ENCODE measurements around the gene OSBPL1A.

The OSBPL1A gene

DNA sequence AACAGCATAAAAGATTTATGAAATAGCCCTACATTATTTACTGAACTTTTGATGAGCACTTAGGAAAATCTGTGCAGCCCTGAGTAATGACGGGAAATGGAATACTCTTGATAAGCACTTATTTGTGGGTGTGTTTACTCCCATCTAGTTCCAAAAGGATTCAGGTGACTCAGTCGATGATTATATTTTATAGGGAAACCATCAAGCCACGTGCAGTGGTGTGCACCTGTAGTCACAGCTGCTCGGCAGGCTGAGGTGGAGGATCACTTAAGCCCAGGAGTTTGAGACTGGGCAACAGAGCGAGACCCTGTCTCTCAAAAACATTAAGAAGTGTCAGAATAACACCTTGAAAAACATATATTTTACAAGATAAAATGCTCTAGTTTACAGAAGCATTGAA is 166.9 kb downstream of the OSBPL1A start:
- Mint-ChIP-seq H3K27ac (no peak overlapping the region), H3K36me3 (peaks cover 0 to 8% of the 10 kb centered on the region in 2 donors), H3K27me3 (peaks cover 0 to 4% of the 10 kb centered on the region in 2 donors), H3K4me1 (no peaks in the 10 kb centered on the region), H3K9me3 (no peaks in the 10 kb centered on the region), H3K4me3 (no peak overlapping the region)
- DNase-seq (no peak), ATAC-seq (replicated peaks) (no peak)

DNA sequence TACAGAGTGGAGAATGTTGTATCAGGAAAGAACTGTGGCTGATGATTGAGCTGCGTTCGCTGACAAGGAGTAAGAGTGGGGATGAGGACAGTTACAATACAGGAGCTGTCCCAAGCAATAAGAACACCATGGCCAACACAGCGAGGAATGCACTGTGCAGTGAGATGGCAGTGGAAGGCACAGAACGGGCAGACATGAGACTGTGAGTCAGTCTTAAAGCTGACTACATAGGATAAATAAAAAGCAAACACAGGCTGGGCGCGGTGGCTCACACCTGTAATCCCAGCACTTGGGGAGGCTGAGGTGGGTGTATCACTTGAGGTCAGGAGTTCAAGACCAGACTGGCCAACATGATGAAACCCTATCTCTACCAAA is 169.0 kb downstream of the OSBPL1A start:
- Mint-ChIP-seq H3K4me1 (no peaks in the 10 kb centered on the region), H3K27me3 (peaks cover 0 to 4% of the 10 kb centered on the region in 2 donors), H3K36me3 (peaks cover 0 to 4% of the 10 kb centered on the region in 2 donors), H3K4me3 (no peak overlapping the region), H3K9me3 (no peaks in the 10 kb centered on the region), H3K27ac (no peak overlapping the region)
- ATAC-seq (replicated peaks) (no peak), DNase-seq (no peak)

DNA sequence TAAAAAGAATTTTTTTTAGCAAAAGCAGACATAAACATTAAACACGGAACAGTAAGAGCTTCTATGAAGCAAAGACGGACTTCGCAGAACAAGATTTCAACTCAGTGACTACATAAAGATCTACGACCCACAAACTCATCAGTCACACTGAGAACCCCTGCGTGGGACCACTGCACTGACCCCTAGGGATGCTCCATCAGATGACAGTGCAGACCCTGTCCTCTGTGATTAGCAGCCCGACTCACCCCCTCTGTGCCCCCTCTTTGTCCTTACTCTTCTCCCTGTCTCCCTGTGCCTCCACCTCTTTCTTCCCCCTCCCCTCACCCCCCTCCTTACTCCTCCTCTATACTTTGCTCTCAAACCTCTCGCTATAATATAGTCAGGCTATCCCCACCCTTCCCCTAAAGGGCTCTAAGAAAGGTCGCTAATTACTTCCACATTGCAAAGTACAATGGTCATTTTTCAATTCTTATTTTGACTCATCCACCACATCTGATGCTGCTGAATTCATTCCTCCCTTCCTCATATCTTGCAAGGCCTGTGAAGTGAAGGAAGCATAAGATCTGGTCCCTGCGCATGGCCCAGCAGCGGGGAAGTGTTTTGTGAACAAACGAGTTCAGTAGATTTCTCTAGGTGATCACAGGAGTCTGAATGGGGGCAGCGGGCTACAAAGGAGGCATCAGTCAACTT is 169.5 kb downstream of the OSBPL1A start:
- DNase-seq (no peak), ATAC-seq (replicated peaks) (peak in 1 of 2 donors; percentile 27)
- Mint-ChIP-seq H3K9me3 (no peaks in the 10 kb centered on the region), H3K4me1 (no peaks in the 10 kb centered on the region), H3K27ac (no peak overlapping the region), H3K4me3 (no peak overlapping the region), H3K36me3 (peaks cover 0 to 4% of the 10 kb centered on the region in 2 donors), H3K27me3 (peaks cover 0 to 4% of the 10 kb centered on the region in 2 donors)

DNA sequence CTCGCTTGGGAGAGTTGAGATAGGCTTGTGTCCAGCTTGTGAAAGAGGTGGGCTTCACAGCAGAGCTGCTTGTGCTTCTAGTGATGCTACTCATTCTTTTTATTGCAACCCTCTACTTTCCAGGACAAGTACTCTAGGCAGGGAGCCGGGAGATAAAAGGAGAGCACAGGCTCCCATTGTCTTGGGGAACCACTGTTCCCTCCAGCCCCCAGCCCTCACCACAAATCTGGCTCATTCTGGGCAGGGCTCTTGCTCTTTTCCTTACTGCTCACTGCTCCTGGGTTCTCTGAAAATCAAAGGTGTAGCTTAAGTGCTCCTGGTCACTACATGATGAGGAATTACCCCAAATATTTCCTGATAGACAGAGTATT is 177.3 kb downstream of the OSBPL1A start:
- no peaks in the 10 kb centered on the region for H3K27me3 Mint-ChIP-seq
- H3K36me3 Mint-ChIP-seq, result no peaks in the 10 kb centered on the region
- no peak for ATAC-seq (replicated peaks)
- no peaks in the 10 kb centered on the region for H3K4me1 Mint-ChIP-seq
- no peak for DNase-seq
- no peak overlapping the region for H3K27ac Mint-ChIP-seq
- no peak overlapping the region for H3K4me3 Mint-ChIP-seq
- no peaks in the 10 kb centered on the region for H3K9me3 Mint-ChIP-seq

DNA sequence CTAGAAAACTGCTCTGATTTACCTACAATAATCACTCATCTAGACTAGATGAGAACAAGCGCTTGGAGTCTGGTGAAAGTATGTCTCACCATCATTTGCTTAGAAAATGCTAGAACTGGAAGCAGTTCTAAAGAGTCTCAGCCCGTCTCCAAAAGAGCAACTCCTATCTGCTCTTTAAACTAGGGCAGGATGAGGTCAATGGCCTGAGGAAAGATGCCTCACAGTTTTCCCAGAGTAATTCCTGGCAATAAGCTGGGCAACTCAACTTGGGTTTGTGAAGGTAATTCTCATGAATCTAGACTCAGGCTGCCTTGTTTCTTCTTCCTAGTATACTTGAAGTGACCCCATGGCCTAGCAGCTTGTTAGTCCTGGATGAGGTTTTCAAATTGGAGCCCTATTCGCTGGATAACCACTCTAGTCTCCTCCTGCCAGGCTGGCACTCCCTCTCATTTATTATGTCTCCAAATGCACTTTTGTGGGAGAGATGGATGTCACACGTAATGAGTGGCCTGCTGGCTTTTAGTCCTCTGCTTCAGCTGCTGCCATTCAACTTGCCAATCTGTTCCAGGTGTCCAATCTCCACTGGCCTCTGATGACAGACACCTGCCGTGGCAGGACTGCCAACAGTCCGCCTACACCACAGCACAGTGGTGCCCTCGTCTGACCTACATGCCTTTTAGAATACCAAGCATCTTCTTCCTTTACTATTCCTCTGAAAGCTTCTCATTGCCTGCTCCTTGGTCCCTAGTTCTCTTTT is 177.9 kb downstream of the OSBPL1A start:
- no peak for ATAC-seq (replicated peaks)
- Mint-ChIP-seq H3K27ac (no peak overlapping the region), H3K9me3 (no peaks in the 10 kb centered on the region), H3K36me3 (no peaks in the 10 kb centered on the region), H3K27me3 (no peaks in the 10 kb centered on the region), H3K4me1 (peaks cover 0 to 3% of the 10 kb centered on the region in 2 donors), H3K4me3 (no peak overlapping the region)
- no peak for DNase-seq

DNA sequence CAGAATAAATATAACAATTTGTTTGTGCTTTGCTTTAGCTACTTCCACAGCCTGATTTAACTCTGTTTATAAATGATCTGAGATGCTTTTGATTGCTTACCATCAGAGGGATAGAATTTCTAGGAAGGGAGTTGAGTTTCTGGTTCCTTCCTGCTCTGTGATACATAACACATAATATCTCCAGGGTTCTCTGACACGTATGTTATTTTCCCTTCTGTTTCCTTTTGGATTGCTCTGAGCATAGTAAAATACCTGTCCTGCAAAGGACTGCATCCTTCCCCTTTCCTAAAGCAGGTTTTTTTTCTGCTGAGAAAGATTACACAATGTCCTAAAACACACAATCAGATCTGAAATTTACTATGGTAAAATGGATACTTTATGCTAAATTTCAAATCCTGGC is 182.7 kb downstream of the OSBPL1A start:
- Mint-ChIP-seq H3K4me3 (no peak overlapping the region), H3K4me1 (peaks cover 0 to 3% of the 10 kb centered on the region in 2 donors), H3K27me3 (no peaks in the 10 kb centered on the region), H3K27ac (no peak overlapping the region), H3K36me3 (no peaks in the 10 kb centered on the region), H3K9me3 (no peaks in the 10 kb centered on the region)
- DNase-seq (no peak), ATAC-seq (replicated peaks) (no peak)

DNA sequence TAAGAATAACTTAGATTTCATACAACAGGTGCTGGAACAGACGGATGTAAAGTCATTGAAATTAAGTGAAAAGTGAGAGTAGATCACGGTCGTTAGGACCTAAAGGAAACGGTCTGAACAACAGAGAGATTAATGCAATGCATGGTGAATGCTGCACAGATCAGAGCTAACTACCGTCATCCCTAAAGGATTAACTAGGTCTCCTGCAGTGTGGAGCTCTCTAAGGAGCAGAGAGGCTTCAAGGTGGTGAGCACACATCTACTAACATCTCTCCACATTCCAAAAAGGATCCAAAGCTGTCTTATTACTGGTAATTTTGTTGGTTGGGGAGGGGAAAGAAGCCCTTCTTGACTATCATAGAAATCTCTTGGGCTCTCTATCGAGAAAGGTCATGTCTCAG is 183.5 kb downstream of the OSBPL1A start:
- ATAC-seq (replicated peaks) (no peak), DNase-seq (no peak)
- Mint-ChIP-seq H3K9me3 (no peaks in the 10 kb centered on the region), H3K27me3 (no peaks in the 10 kb centered on the region), H3K4me3 (no peak overlapping the region), H3K36me3 (no peaks in the 10 kb centered on the region), H3K4me1 (peaks cover 0 to 3% of the 10 kb centered on the region in 2 donors), H3K27ac (no peak overlapping the region)

DNA sequence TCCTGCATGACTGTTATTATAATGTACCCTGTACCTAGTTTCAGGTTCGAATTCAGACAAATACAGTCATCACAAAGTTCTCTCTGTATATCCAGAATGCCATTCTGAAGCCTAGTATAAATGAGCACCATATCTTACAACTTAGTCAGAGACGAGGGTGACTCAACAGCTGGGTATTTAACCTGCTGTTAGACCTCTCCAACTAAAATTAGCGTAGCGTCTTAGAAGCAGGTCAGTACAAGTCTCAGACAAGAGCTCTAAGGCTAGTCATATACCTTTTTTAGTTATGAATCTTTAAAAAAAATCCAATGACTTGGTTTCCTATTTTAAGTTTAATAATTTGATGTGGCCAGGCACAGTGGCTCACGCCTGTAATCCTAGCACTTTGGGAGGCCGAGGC is 184.7 kb downstream of the OSBPL1A start:
- DNase-seq, result no peak
- H3K36me3 Mint-ChIP-seq, result peaks cover 0 to 2% of the 10 kb centered on the region in 2 donors
- peaks cover 1 to 3% of the 10 kb centered on the region in 2 donors for H3K4me1 Mint-ChIP-seq
- ATAC-seq (replicated peaks), result no peak
- no peak overlapping the region for H3K4me3 Mint-ChIP-seq
- H3K27ac Mint-ChIP-seq, result no peak overlapping the region
- no peaks in the 10 kb centered on the region for H3K27me3 Mint-ChIP-seq
- no peaks in the 10 kb centered on the region for H3K9me3 Mint-ChIP-seq

DNA sequence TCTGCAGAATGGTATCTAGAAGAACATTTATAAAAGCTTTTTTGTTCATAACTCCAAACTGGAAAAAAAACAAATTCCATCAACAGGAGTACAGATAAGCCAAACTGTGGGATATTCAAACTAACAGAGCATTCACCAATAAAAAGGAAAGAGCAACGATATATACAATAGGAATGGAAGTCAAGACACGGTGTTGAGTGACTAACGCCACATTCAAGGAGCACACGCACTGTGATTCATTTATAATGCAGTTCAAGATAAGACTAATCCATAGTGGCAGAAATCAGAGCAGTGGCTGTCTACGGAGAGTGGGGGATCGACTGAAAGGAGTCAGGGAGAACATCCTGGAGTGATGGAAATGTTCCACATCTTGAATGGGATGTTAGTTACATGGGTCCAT is 188.1 kb downstream of the OSBPL1A start:
- ATAC-seq (replicated peaks) (no peak), DNase-seq (no peak)
- Mint-ChIP-seq H3K36me3 (peaks cover 0 to 2% of the 10 kb centered on the region in 2 donors), H3K4me3 (no peak overlapping the region), H3K9me3 (no peaks in the 10 kb centered on the region), H3K27ac (no peak overlapping the region), H3K4me1 (peaks cover 0 to 1% of the 10 kb centered on the region in 2 donors), H3K27me3 (no peaks in the 10 kb centered on the region)

DNA sequence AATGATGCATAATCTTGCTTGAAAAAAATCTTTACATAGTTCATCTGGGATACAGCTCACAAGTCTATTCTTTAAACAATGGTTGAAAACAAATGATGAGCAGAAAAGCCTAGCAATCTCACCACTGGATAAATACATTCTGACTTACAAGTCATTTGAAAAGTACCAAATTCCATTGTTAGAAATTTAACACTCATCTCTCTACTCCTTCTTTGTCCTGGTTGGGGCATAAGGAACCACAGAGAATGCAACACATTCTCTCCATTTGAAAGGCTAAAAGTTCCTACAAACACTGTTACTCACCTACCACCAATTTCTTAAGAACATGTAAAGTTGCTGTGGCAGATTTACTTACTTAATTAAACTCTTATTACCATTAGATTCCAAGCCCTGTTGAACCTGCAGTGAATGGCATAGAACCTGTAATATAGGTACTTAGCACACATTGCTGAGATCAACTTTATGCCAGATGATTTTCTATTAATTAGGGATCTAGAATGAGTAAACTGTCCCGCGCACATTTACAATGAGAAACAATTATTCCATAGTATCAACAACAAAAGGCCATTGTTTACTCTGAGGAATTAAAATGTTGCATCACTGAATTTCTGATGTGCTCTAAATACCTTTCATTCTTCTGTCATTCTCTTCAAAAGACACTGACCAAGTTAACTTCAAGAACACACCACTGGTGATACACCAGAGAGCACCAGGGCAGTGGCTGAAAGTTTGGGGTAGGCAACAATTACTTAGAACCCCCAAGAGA is 189.2 kb downstream of the OSBPL1A start:
- Mint-ChIP-seq H3K4me3 (no peak overlapping the region), H3K27ac (no peak overlapping the region), H3K27me3 (no peaks in the 10 kb centered on the region), H3K4me1 (peaks cover 0 to 1% of the 10 kb centered on the region in 2 donors), H3K36me3 (peaks cover 0 to 2% of the 10 kb centered on the region in 2 donors), H3K9me3 (no peaks in the 10 kb centered on the region)
- ATAC-seq (replicated peaks) (no peak), DNase-seq (no peak)

DNA sequence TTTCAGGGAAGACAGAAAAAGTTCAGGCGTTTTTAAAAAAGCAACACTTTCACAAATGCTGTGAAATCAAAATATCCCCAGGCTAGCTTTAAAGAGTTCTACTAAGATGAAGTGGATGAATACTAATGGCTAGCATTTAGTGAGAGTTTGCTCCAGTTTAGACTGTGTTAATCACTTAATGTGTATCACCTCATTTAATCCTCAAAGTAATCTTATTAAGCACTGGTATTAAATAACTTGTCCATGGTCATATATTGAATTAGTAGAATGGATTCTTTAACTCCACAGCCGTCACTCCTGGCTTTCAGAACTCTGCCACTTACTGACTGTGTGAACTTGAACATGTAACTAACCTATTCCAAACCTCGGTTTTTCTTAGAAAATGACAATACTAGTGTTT is 192.7 kb downstream of the OSBPL1A start:
- no peak overlapping the region for H3K4me3 Mint-ChIP-seq
- H3K36me3 Mint-ChIP-seq, result peaks cover 0 to 2% of the 10 kb centered on the region in 2 donors
- no peaks in the 10 kb centered on the region for H3K9me3 Mint-ChIP-seq
- ATAC-seq (replicated peaks), result no peak
- H3K27ac Mint-ChIP-seq, result no peak overlapping the region
- no peak for DNase-seq
- peaks cover 0 to 1% of the 10 kb centered on the region in 2 donors for H3K4me1 Mint-ChIP-seq
- no peaks in the 10 kb centered on the region for H3K27me3 Mint-ChIP-seq

DNA sequence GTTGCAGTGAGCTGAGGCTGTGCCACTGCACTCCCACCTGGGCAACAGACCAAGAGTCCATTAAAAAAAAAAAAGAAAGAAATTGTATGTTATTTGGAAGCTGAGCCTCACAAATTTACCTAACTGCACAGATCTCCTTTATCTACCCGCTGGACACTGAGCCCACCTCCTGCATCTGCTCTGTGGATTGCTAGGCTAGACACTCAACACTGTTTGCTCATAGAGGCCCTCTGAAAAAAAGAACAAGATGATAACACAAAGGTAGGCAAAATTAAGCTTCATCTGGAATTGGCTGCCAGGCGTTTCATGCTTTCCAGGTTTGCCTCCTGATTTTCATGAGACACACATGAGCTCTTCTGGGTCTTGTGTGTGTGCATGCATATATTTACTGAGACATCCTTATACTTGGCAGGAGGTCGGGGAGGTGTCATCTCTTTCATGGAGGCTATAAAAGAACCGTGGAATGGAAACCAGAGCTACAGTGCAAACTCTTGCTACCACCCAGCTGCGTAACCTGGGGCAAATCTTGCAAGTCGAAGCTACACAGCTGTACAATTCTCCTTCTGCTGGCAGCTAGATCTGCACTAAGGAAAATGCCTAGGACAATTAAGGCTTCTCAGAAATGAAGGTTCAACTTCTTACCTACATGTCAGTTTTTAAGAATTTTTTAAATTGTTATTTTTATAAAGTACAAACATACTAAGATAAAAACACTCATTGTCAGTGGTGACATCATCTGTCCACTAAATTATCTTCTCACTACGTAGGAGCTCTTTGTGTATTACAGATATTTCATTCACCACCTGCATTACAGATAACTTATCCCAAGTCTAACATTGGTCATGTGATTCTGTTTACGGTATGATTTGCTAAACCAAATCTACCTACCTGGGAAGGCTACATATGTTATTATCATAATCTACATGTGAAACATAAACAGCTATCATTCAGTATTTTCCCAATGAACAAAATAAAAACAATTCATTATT is 195.6 kb downstream of the OSBPL1A start:
- DNase-seq (no peak), ATAC-seq (replicated peaks) (no peak)
- no peak overlapping the region for H3K4me3 Mint-ChIP-seq
- no peak overlapping the region for H3K27ac Mint-ChIP-seq
- no peaks in the 10 kb centered on the region for H3K4me1 Mint-ChIP-seq
- no peaks in the 10 kb centered on the region for H3K9me3 Mint-ChIP-seq
- H3K36me3 Mint-ChIP-seq, result no peaks in the 10 kb centered on the region
- H3K27me3 Mint-ChIP-seq, result no peaks in the 10 kb centered on the region

DNA sequence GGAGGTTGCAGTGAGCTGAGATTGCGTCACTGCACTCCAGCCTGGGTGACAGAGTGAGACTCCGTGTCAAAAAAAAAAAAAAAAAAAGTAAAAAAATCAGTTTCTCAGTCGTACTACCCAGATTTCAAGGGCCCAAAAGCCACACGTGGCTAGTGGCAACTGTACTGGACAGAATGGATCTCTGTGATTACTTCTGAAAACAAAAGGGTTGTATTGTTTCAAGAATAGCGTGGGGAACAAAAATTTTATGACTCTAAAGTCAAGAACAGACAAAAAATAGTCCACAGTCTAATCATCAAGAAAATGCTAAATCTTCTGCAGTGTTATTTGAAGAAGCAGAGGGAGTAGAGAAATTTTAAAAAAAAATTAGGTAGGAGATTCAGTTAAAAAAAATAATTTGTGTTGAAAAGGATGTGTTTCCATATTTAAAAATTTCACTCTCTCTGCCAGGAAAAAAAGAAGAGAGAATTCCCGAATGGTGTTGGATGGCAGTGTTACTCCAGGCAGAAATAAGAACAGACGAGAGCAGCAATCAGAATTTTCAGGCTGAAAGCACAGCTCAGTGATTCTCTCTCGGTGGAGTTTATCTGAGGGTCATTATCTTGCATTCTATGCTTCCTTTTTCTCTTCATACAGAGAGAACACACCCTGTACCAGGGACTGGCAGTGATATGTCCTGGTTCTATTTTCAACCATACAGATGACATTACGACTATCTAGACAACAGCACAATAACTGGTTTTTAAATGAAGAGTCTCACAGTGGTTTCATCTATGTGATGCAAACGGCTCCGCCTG is 196.9 kb downstream of the OSBPL1A start:
- Mint-ChIP-seq H3K27ac (no peak overlapping the region), H3K36me3 (no peaks in the 10 kb centered on the region), H3K27me3 (no peaks in the 10 kb centered on the region), H3K9me3 (no peaks in the 10 kb centered on the region), H3K4me3 (no peak overlapping the region), H3K4me1 (no peaks in the 10 kb centered on the region)
- ATAC-seq (replicated peaks) (no peak), DNase-seq (no peak)

Measured in stimulated activated naive B cell treated with anti-CD40 and anti-IgM and Interleukin-4, amounts not matched to agents 10 μg/mL and 1 μg/mL and 100 μg/mL, for 72 hours (primary cell).